Testis (tissue), 2 donors: ENCODE results near the gene RABGAP1L.
A peak's percentile ranks its signal among the peaks of the same experiment; 100 is the strongest.

Source experiments
- POLR2A ChIP-seq: fragments of 450-650 bp; IDR thresholded peaks from one replicate; pipeline ENCODE4 v1.6.1; 2017; ENCODE audit warnings: antibody characterized with exemption, mild to moderate bottlenecking, moderate library complexity
- TF ChIP-seq, protein P1 (sequence below), 3 experiments: fragments of 450-650 bp in 2 of 3; fragments of 200-600 bp in 1 of 3; sonication (generic) in 1 of 3; IDR thresholded peaks; one replicate each; pipeline ENCODE4 v1.5.1; 2016 to 2019; ENCODE audit warnings: antibody characterized with exemption in 3 of 3, mild to moderate bottlenecking in 2 of 3, moderate library complexity in 1 of 3

DNA sequence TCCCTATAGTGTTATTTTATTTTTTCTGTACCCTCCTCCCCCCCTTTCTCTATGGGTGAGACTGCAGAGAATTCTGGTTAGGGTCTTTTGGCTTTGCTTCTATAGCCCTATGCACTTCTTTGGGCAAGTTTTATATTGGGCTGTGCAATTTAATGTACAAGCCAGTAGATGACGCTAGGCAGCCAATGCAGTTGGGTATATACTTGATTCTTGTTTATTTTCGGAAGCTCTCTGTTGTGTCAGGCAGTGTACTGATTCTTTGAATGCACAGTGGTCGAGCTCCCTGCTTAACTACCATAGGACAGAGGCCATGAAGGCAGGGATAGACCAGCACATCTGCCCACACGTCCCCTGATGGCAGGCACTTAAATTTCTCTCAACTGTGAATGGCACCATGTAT lies 254.3 kb downstream of the RABGAP1L start:
- no peak for TF ChIP-seq POLR2A
- TF ChIP-seq, protein P1, sequence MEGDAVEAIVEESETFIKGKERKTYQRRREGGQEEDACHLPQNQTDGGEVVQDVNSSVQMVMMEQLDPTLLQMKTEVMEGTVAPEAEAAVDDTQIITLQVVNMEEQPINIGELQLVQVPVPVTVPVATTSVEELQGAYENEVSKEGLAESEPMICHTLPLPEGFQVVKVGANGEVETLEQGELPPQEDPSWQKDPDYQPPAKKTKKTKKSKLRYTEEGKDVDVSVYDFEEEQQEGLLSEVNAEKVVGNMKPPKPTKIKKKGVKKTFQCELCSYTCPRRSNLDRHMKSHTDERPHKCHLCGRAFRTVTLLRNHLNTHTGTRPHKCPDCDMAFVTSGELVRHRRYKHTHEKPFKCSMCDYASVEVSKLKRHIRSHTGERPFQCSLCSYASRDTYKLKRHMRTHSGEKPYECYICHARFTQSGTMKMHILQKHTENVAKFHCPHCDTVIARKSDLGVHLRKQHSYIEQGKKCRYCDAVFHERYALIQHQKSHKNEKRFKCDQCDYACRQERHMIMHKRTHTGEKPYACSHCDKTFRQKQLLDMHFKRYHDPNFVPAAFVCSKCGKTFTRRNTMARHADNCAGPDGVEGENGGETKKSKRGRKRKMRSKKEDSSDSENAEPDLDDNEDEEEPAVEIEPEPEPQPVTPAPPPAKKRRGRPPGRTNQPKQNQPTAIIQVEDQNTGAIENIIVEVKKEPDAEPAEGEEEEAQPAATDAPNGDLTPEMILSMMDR (IDR thresholded peaks at IDR 0.05), result peak in 2 of 3 experiments; percentile 14 to 19
